ENCODE results near the gene TSPAN7. TPM values are rescaled to one million over a fixed set of nuclear protein-coding genes. Genes with fewer than 3 reads are reported as not detected.

The TSPAN7 gene
- total RNA-seq, 1 donor from 2014 or later, result 122 TPM

- H3K4me3 ChIP-seq, result no peak overlapping the region
- H3K9me3 ChIP-seq, result peaks cover 0 to 4% of the 10 kb centered on the region in 2 donors
- no peaks in the 10 kb centered on the region for H3K36me3 ChIP-seq
- no peaks in the 10 kb centered on the region for H3K4me1 ChIP-seq
- no peak for DNase-seq (ENCODE audit: low spot score in 2 of 2)
- intact Hi-C loops (cut with DNase I), result no loop called here
- H3K27me3 ChIP-seq, result no peaks in the 10 kb centered on the region
- no peak overlapping the region for H3K27ac ChIP-seq
- no peak for TF ChIP-seq CTCF (IDR thresholded peaks at IDR 0.05)
Measured at GRCh38 chrX:38595801-38596200, 34.5 kb downstream of the TSPAN7 start.

- Histone ChIP-seq H3K27me3 (no peaks in the 10 kb centered on the region), H3K4me3 (no peak overlapping the region), H3K9me3 (peaks cover 0 to 4% of the 10 kb centered on the region in 2 donors), H3K4me1 (no peaks in the 10 kb centered on the region), H3K27ac (no peak overlapping the region), H3K36me3 (no peaks in the 10 kb centered on the region)
- DNase-seq (ENCODE audit: low spot score in 2 of 2), result no peak
- intact Hi-C loops (cut with DNase I), result no loop called here
- no peak for TF ChIP-seq CTCF (IDR thresholded peaks at IDR 0.05)
Measured at GRCh38 chrX:38596939-38597338, 35.6 kb downstream of the TSPAN7 start.

- no peak overlapping the region for H3K4me3 ChIP-seq
- no peak for TF ChIP-seq CTCF (IDR thresholded peaks at IDR 0.05)
- DNase-seq (ENCODE audit: low spot score in 2 of 2), result no peak
- H3K9me3 ChIP-seq, result no peaks in the 10 kb centered on the region
- H3K36me3 ChIP-seq, result no peaks in the 10 kb centered on the region
- H3K4me1 ChIP-seq, result no peaks in the 10 kb centered on the region
- H3K27ac ChIP-seq, result no peak overlapping the region
- intact Hi-C loops (cut with DNase I), result no loop called here
- H3K27me3 ChIP-seq, result no peaks in the 10 kb centered on the region
Measured at GRCh38 chrX:38599796-38600755, 38.7 kb downstream of the TSPAN7 start.

- H3K4me3 ChIP-seq, result no peak overlapping the region
- H3K36me3 ChIP-seq, result no peaks in the 10 kb centered on the region
- no peaks in the 10 kb centered on the region for H3K4me1 ChIP-seq
- no peaks in the 10 kb centered on the region for H3K27me3 ChIP-seq
- intact Hi-C loops (cut with DNase I), result no loop called here
- no peak for TF ChIP-seq CTCF (IDR thresholded peaks at IDR 0.05)
- no peaks in the 10 kb centered on the region for H3K9me3 ChIP-seq
- no peak for DNase-seq (ENCODE audit: low spot score in 2 of 2)
- no peak overlapping the region for H3K27ac ChIP-seq
Measured at GRCh38 chrX:38601866-38602265, 40.5 kb downstream of the TSPAN7 start.

GRCh38 chrX:38606821-38607220 is 45.5 kb downstream of the TSPAN7 start:
- no peak overlapping the region for H3K4me3 ChIP-seq
- no peaks in the 10 kb centered on the region for H3K36me3 ChIP-seq
- intact Hi-C loops (cut with DNase I), result no loop called here
- no peak for DNase-seq (ENCODE audit: low spot score in 2 of 2)
- no peaks in the 10 kb centered on the region for H3K9me3 ChIP-seq
- no peaks in the 10 kb centered on the region for H3K4me1 ChIP-seq
- TF ChIP-seq CTCF (IDR thresholded peaks at IDR 0.05), result no peak
- H3K27ac ChIP-seq, result no peak overlapping the region
- no peaks in the 10 kb centered on the region for H3K27me3 ChIP-seq
